CD14-positive monocyte (primary cell): ENCODE data around the gene BEND4. TPM values are rescaled to one million over a fixed set of nuclear protein-coding genes. Genes with fewer than 3 reads are reported as not detected.

ENCODE experiments used
- DNase-seq, 3 donors: peaks; one replicate each; pipeline ENCODE4 v3.0.0-alpha.2; 2011 to 2022
- H2AFZ ChIP-seq: 2 replicates; pipeline ENCODE4 v1.6.0; 2012; ENCODE audit warnings: mild to moderate bottlenecking, low read depth, low read length, inconsistent platforms; ENCODE audit not compliant: insufficient read depth, poor library complexity, severe bottlenecking
- H3K27ac ChIP-seq, 2 donors: 1 replicate in 1 of 2; 2 replicates in 1 of 2; pipeline ENCODE4 v1.5.1; 2012 to 2013; ENCODE audit warnings: low read length in 2 of 2, control low read depth in 1 of 2, inconsistent platforms in 1 of 2, low read depth in 1 of 2, mild to moderate bottlenecking in 1 of 2
- H3K27me3 ChIP-seq, 2 donors: one replicate each; pipeline versions ENCODE4 v1.6.0 to v1.6.1; 2011 to 2013; ENCODE audit warnings: low read length in 2 of 2; ENCODE audit not compliant: control insufficient read depth in 2 of 2, insufficient read depth in 2 of 2
- H3K36me3 ChIP-seq, 2 donors: replicated peaks in 1 of 2; 1 replicate in 1 of 2; 2 replicates in 1 of 2; pipeline versions ENCODE4 v1.5.1 to v1.6.1; 2012 to 2013; ENCODE audit warnings: low read length in 2 of 2, control low read depth in 1 of 2, inconsistent platforms in 1 of 2, mild to moderate bottlenecking in 1 of 2; ENCODE audit not compliant: insufficient read depth in 2 of 2, control insufficient read depth in 1 of 2
- H3K4me1 ChIP-seq, 2 donors: 1 replicate in 1 of 2; 2 replicates in 1 of 2; pipeline versions ENCODE4 v1.5.1 to v1.6.1; 2012 to 2013; ENCODE audit warnings: low read length in 2 of 2, control low read depth in 1 of 2, inconsistent platforms in 1 of 2, mild to moderate bottlenecking in 1 of 2, moderate library complexity in 1 of 2; ENCODE audit not compliant: insufficient read depth in 2 of 2, control insufficient read depth in 1 of 2
- H3K4me2 ChIP-seq: replicated peaks from 2 replicates; pipeline ENCODE3; 2012; ENCODE audit warnings: low read length, moderate library complexity, mild to moderate bottlenecking; ENCODE audit not compliant: poor library complexity, severe bottlenecking; ENCODE audit errors: extremely low read depth
- H3K4me3 ChIP-seq, 3 experiments: fragments of 200-600 bp in 1 of 3; sonication (generic) in 1 of 3; replicated peaks in 1 of 3; 1 replicate in 2 of 3; 2 replicates in 1 of 3; pipeline ENCODE4 v1.5.1; 2011 to 2013; ENCODE audit warnings: low read length in 3 of 3, mild to moderate bottlenecking in 3 of 3, control low read depth in 2 of 3, low read depth in 2 of 3, inconsistent platforms in 1 of 3, moderate library complexity in 1 of 3
- H3K79me2 ChIP-seq: 2 replicates; pipeline ENCODE4 v1.6.0; 2012; ENCODE audit warnings: mild to moderate bottlenecking, control low read depth, inconsistent platforms, low read length, moderate library complexity; ENCODE audit not compliant: insufficient read depth
- H3K9ac ChIP-seq: 2 replicates; pipeline ENCODE4 v1.6.0; 2017; ENCODE audit warnings: low read length, mild to moderate bottlenecking; ENCODE audit not compliant: insufficient read depth, poor library complexity, severe bottlenecking
- H3K9me3 ChIP-seq, 2 donors: replicated peaks in 1 of 2; 1 replicate in 1 of 2; 2 replicates in 1 of 2; pipeline versions ENCODE4 v1.5.1 to v1.6.1; 2012 to 2013; ENCODE audit warnings: low read length in 2 of 2, control low read depth in 1 of 2; ENCODE audit not compliant: control insufficient read depth in 1 of 2, insufficient read depth in 1 of 2
- H4K20me1 ChIP-seq: 2 replicates; pipeline ENCODE4 v1.6.0; 2012; ENCODE audit warnings: mild to moderate bottlenecking, low read length, control low read depth, moderate library complexity; ENCODE audit not compliant: insufficient read depth
- H3K27ac Mint-ChIP-seq, 7 donors: one replicate each; pipeline ENCODE4 v1.8.0; 2020; ENCODE audit warnings: mild to moderate bottlenecking in 7 of 7, mixed read lengths in 7 of 7, moderate library complexity in 6 of 7, inconsistent platforms in 2 of 7
- H3K27me3 Mint-ChIP-seq, 3 donors: one replicate each; pipeline ENCODE4 v1.8.0; 2021 to 2022; ENCODE audit warnings: low read depth in 3 of 3, mild to moderate bottlenecking in 3 of 3, mixed read lengths in 3 of 3, moderate library complexity in 3 of 3, inconsistent platforms in 1 of 3
- H3K36me3 Mint-ChIP-seq, 2 donors: one replicate each; pipeline ENCODE4 v1.8.0; 2020; ENCODE audit warnings: mixed read lengths in 2 of 2, inconsistent platforms in 1 of 2, mild to moderate bottlenecking in 1 of 2
- H3K4me1 Mint-ChIP-seq: one replicate; pipeline ENCODE4 v1.8.0; 2020; ENCODE audit warnings: mild to moderate bottlenecking, mixed read lengths
- H3K4me3 Mint-ChIP-seq, 2 donors: one replicate each; pipeline ENCODE4 v1.8.0; 2020; ENCODE audit warnings: mild to moderate bottlenecking in 2 of 2, mixed read lengths in 2 of 2, moderate library complexity in 1 of 2
- H3K9me3 Mint-ChIP-seq, 7 donors: one replicate each; pipeline ENCODE4 v1.8.0; 2020 to 2022; ENCODE audit warnings: mixed read lengths in 7 of 7, mild to moderate bottlenecking in 6 of 7, moderate library complexity in 6 of 7, inconsistent platforms in 2 of 7
- WGBS: methylation state at CpG from one replicate; pipeline ENCODE4 v1.1.5; 2013; ENCODE audit warnings: missing lambda C conversion rate; ENCODE audit not compliant: insufficient coverage; 5-methylcytosine and 5-hydroxymethylcytosine counted together
- intact Hi-C, 2 donors: fragments of 100-400 bp; cut with micrococcal nuclease; formaldehyde crosslinking; loops; one replicate each; pipeline versions ENCODE4 v1.15.0 to v1.15.1; 2023
- polyA plus RNA-seq, 3 donors: library from polyadenylated mRNA; depleted of rRNA in 1 of 3; unstranded in 2 of 3; stranded (reverse) in 1 of 3; fragments of 300-500 nt in 2 of 3; fragments of >200 nt in 1 of 3; fragmentation: Illumina TruSeq in 2 of 3; gene quantifications; 1 replicate in 2 of 3; 2 replicates in 1 of 3; pipeline ENCODE4 v1.2.3, GENCODE V29; 2012 to 2021
- TF ChIP-seq, protein P1 (sequence below): fragments of 200-600 bp; IDR thresholded peaks from one replicate; pipeline ENCODE4 v1.8.0; 2022; ENCODE audit warnings: antibody characterized with exemption, mild to moderate bottlenecking

BEND4 gene
- polyA plus RNA-seq, 3 donors = 0.07 to 0.12 TPM; not detected in 1

- H3K27me3 Mint-ChIP-seq = peaks cover 0 to 3% (median 0%) of the 10 kb centered on the region in 3 donors
- Histone ChIP-seq H3K4me2 (no peak overlapping the region), H3K27ac (no peak overlapping the region), H3K9me3 (no peaks in the 10 kb centered on the region), H4K20me1 (no peaks in the 10 kb centered on the region), H3K36me3 (no peaks in the 10 kb centered on the region), H3K9ac (no peak overlapping the region), H3K27me3 (no peaks in the 10 kb centered on the region), H2AFZ (no peak overlapping the region), H3K79me2 (no peaks in the 10 kb centered on the region), H3K4me1 (no peaks in the 10 kb centered on the region), H3K4me3 (no peak overlapping the region)
- no peaks in the 10 kb centered on the region for H3K36me3 Mint-ChIP-seq
- intact Hi-C loops = no loop called here
- no peak for DNase-seq
- no peak overlapping the region for H3K4me3 Mint-ChIP-seq
- TF ChIP-seq, protein P1, sequence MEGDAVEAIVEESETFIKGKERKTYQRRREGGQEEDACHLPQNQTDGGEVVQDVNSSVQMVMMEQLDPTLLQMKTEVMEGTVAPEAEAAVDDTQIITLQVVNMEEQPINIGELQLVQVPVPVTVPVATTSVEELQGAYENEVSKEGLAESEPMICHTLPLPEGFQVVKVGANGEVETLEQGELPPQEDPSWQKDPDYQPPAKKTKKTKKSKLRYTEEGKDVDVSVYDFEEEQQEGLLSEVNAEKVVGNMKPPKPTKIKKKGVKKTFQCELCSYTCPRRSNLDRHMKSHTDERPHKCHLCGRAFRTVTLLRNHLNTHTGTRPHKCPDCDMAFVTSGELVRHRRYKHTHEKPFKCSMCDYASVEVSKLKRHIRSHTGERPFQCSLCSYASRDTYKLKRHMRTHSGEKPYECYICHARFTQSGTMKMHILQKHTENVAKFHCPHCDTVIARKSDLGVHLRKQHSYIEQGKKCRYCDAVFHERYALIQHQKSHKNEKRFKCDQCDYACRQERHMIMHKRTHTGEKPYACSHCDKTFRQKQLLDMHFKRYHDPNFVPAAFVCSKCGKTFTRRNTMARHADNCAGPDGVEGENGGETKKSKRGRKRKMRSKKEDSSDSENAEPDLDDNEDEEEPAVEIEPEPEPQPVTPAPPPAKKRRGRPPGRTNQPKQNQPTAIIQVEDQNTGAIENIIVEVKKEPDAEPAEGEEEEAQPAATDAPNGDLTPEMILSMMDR = no peak
- 74% methylated on average over 7 of the region's 8 CpGs for WGBS
- no peaks in the 10 kb centered on the region for H3K4me1 Mint-ChIP-seq
- H3K27ac Mint-ChIP-seq = peak overlapping the region in 2 of 7 donors; percentile 19 to 22
- peaks cover 0 to 11% (median 4%) of the 10 kb centered on the region in 7 donors for H3K9me3 Mint-ChIP-seq
Measured at GRCh38 chr4:42159271-42160001, 7.0 kb upstream of the BEND4 start.

DNA sequence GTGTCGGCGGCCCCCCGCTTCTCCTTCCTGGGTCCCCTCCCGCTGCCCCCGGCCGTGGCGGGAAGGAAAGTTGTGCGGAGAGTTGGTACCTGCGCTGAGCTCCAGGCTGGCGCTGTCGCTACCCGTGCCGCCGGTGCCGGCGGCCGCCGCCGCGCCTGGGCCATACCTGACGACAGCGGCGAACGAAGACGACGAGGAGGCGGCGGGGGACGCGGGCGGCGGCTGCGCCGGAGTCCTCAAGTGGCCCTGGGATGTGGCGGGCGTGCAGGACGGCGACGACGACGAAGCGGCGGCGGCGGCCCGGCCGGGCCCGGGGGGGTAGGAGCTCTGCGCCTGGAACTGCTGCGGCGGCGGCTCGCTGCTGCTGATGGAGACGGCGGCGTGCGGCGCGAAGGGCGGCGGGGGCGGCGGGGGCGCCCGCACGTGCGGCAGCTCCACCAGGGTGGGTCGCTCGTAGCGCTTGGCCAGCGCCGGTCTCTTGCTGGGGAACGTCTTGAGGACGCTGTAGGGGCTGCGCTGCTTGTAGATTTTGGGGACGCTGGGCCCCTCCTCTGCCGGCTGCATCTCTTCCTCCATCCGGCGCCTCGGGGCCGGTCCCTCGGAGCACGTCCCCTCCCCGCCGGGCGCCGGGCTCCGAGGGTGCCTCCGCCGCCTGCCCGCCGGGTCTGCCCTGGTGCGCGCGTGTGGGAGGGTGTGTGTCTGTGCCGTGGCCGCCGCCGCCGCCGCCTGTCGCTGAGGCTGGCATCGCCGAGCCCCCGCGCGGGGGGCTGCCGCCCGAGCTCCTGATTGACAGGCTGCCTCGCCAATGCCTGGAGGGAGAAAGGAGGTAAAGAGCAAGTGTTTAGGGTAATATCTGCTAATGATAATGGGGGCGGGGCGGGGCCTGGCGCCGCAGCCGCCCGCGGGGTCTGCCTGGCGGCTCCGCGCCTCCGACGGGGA is 618 bp downstream of the BEND4 start:
- Mint-ChIP-seq H3K9me3 (peaks cover 0 to 16% (median 7%) of the 10 kb centered on the region in 7 donors), H3K36me3 (peaks cover 7 to 9% of the 10 kb centered on the region in 2 donors), H3K27me3 (peaks cover 36 to 51% (median 40%) of the 10 kb centered on the region in 3 donors), H3K4me3 (peak overlapping the region; percentile 84 to 99), H3K4me1 (peaks cover 22% of the 10 kb centered on the region), H3K27ac (no peak overlapping the region)
- peak overlapping the region; percentile 77 for H2AFZ ChIP-seq
- no peak for DNase-seq
- peak overlapping the region; percentile 92 for H3K4me2 ChIP-seq
- TF ChIP-seq, protein P1 = no peak
- H3K9ac ChIP-seq = peak overlapping the region; percentile 38
- no peaks in the 10 kb centered on the region for H3K79me2 ChIP-seq
- intact Hi-C loops = no loop called here
- peaks cover 16 to 24% of the 10 kb centered on the region in 2 donors for H3K4me1 ChIP-seq
- no peak overlapping the region for H3K27ac ChIP-seq
- no peaks in the 10 kb centered on the region for H4K20me1 ChIP-seq
- H3K27me3 ChIP-seq = peaks cover 23 to 41% of the 10 kb centered on the region in 2 donors
- H3K4me3 ChIP-seq = peak overlapping the region; percentile 26 to 76 (median 49)
- no peaks in the 10 kb centered on the region for H3K36me3 ChIP-seq
- WGBS = under 1% methylated on average over 106 of the region's 122 CpGs
- H3K9me3 ChIP-seq = no peaks in the 10 kb centered on the region
